Measurements from ENCODE around the gene ATP4B. TPM values are rescaled to one million over a fixed set of nuclear protein-coding genes. Genes with fewer than 3 reads are reported as not detected.
"Not testable (repeated sequence)": the region's sequence is repeated elsewhere in the genome, so short reads cannot be mapped to it uniquely, and the experiment has no call there.

Gene ATP4B
- total RNA-seq, 1 donor from 2014 or later, result not detected

GRCh38 chr13:113630296-113630695 is 27.7 kb downstream of the ATP4B start:
- TF ChIP-seq CTCF (conservative IDR thresholded peaks at IDR 0.05; ENCODE audit: low read depth, low read length), result no peak
- no peak for DNase-seq (ENCODE audit: low read depth)
- H3K4me3 ChIP-seq (ENCODE audit: low read depth, low read length), result no peak overlapping the region

- DNase-seq (ENCODE audit: low read depth), result no peak
- no peak overlapping the region for H3K4me3 ChIP-seq (ENCODE audit: low read depth, low read length)
- TF ChIP-seq CTCF (conservative IDR thresholded peaks at IDR 0.05; ENCODE audit: low read depth, low read length), result no peak
These were observed 28.1 kb downstream of the ATP4B start for GRCh38 chr13:113629866-113630265.

GRCh38 chr13:113628291-113629270 is 29.4 kb downstream of the ATP4B start:
- no peak for DNase-seq (ENCODE audit: low read depth)
- no peak for TF ChIP-seq CTCF (conservative IDR thresholded peaks at IDR 0.05; ENCODE audit: low read depth, low read length)

DNA sequence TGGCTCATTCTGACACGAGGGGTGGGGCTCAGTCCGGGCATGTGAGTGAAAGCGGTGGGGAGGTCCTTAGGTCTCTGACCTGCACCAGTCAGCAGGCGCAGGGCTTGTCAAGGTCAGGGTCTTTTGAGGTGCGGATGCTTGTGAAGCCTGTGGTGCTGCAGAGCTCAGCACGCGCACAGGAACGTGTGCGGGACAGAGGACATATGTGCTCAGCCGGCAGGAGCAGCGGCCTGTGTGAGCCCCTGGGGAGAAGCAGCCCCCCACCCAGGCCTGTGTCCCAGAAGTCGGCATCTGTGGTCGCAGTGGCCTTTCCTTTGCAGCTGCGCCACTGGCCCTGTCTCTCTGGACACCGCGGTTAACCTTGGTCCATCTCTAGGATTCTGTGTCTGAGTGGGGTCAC is 30.9 kb downstream of the ATP4B start:
- DNase-seq (ENCODE audit: low read depth), result no peak
- TF ChIP-seq CTCF (conservative IDR thresholded peaks at IDR 0.05; ENCODE audit: low read depth, low read length), result no peak
- H3K4me3 ChIP-seq (ENCODE audit: low read depth, low read length), result no peak overlapping the region

More at GRCh38 chr13:113628291-113629270, 29.4 kb downstream of the ATP4B start:
- no peak overlapping the region for H3K4me3 ChIP-seq (ENCODE audit: low read depth, low read length)

GRCh38 chr13:113625965-113626721 is 31.9 kb downstream of the ATP4B start:
- TF ChIP-seq CTCF (conservative IDR thresholded peaks at IDR 0.05; ENCODE audit: low read depth, low read length), result no peak
- DNase-seq (ENCODE audit: low read depth), result no peak
- no peak overlapping the region for H3K4me3 ChIP-seq (ENCODE audit: low read depth, low read length)

GRCh38 chr13:113624640-113625304 is 33.2 kb downstream of the ATP4B start:
- H3K4me3 ChIP-seq (ENCODE audit: low read depth, low read length); DNase-seq (ENCODE audit: low read depth): not testable (repeated sequence)

GRCh38 chr13:113624235-113624587 is 33.8 kb downstream of the ATP4B start:
- TF ChIP-seq CTCF (conservative IDR thresholded peaks at IDR 0.05; ENCODE audit: low read depth, low read length), result no peak
- H3K4me3 ChIP-seq (ENCODE audit: low read depth, low read length), result no peak overlapping the region
- no peak for DNase-seq (ENCODE audit: low read depth)

Data from epithelial cell of proximal tubule (primary cell).